Liver (tissue), 3 donors: ENCODE results near the gene HNRNPDL.

Experiments used
- CTCF ChIP-seq: fragments of 150-350 bp; IDR thresholded peaks from 2 replicates; pipeline ENCODE4 v1.5.1; 2017; ENCODE audit warnings: improper control_type of control experiment, low read depth, low read length; ENCODE audit not compliant: missing input control
- NR2F2 ChIP-seq: IDR thresholded peaks from 2 replicates; pipeline ENCODE4 v1.6.1; 2016; ENCODE audit warnings: antibody characterized with exemption
- donor health status: healthy.
- donor health status: healthy.

DNA sequence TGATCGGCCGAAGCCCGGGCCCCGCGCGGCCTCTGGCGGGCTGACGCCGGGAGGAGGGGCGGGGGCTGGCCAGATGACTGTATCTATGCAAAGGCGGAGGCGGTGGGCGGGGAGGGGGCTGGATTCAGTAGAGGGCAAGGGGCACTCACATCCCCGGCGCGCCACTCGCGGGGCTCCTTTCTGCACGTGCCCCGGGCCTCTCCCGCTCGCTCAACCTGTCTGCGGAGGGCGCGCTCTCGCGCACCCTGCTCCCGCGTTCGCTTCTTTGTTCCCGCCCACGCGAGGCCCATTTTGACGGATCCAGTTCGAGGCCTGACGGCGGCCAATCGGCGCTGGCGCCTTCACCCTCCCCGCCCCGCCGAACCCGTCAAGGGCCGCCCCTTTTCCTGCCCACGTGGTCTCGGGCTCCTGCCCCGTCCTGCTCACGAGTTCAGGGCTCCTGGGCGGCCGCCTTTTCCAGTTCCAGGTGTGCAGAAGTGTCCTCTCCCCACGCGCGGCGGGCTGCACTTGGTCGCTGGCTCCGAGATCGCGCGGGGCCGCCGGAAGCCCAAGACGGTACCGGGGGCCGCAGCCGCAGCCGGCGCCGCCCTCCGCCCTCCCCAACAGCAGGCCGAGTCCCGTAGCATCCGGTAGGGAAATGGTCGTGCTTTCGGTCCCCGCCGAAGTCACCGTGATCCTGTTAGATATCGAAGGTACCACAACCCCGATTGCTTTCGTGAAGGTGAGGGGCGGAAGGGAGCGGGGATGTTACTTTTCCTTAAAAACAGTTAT is at the start of gene HNRNPDL, which contains the start of gene ENOPH1:
- no peak for TF ChIP-seq NR2F2
- TF ChIP-seq CTCF, result no peak
